ENCODE data around the gene BCL11B. TPM values are rescaled to one million over a fixed set of nuclear protein-coding genes. Genes with fewer than 3 reads are reported as not detected.

Gene BCL11B
- total and polyA plus RNA-seq, 2 donors: 0.27 to 1.3 TPM

DNA sequence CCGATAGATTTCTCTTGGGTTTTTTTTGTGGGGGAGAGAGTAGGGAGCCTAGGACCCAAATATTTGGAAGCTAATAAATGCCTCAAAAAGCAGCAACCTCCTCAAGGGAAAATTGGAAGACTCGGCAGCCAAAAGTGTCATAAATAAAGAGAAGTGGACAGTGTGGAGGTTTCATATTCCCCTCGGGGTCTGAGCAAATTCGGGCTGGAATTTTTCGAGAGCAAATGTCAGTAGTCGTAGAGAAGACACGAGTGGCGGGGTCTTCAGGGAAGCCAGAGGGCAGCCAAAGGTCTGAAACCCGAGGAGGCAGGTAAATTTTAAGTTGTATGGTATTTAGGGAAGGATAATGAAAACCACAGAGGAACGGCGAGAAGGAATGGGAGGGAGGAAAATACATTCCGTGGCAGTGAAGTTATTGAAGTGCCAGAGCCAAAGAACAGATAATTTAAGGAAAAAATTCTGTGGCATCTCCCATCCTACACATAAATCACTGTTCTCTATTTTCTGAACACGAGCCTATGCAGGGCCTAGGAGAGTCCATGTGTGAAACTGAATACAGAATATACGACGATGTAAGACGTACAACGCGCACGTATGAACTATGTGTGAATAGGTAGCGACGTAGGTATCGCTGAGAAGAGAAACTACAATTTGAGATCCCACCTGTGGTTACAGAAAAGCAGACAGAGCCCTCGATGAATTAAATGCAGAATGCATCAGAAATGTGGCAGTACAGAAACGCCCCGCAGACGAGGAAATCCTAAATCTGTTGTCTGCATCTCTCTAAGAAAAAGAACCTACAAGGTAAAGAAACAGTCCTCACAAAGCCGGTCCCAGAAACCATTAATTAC is 12.9 kb downstream of the BCL11B start:
- Histone ChIP-seq H3K4me3 (ENCODE audit: low read depth, low read length) (no peak overlapping the region), H3K36me3 (ENCODE audit: insufficient read depth) (no peaks in the 10 kb centered on the region), H3K27ac (ENCODE audit: low read depth) (no peak overlapping the region), H3K4me1 (ENCODE audit: insufficient read depth) (no peaks in the 10 kb centered on the region)
- DNase-seq (ENCODE audit: extremely low spot score): no peak
- WGBS: 65% methylated on average over 27 of the region's 27 CpGs

- 26% methylated on average over 8 of the region's 8 CpGs for WGBS
- Histone ChIP-seq H3K4me3 (ENCODE audit: low read depth, low read length) (no peak overlapping the region), H3K4me1 (ENCODE audit: insufficient read depth) (no peaks in the 10 kb centered on the region), H3K27ac (ENCODE audit: low read depth) (no peak overlapping the region), H3K36me3 (ENCODE audit: insufficient read depth) (no peaks in the 10 kb centered on the region)
- no peak for DNase-seq (ENCODE audit: extremely low spot score)
Observed at GRCh38 chr14:99258341-99258861, 13.6 kb downstream of the BCL11B start.

GRCh38 chr14:99257673-99258221 is 14.2 kb downstream of the BCL11B start:
- H3K4me3 ChIP-seq (ENCODE audit: low read depth, low read length): no peak overlapping the region
- no peak overlapping the region for H3K27ac ChIP-seq (ENCODE audit: low read depth)
- WGBS: 76% methylated on average over 16 of the region's 16 CpGs

DNA sequence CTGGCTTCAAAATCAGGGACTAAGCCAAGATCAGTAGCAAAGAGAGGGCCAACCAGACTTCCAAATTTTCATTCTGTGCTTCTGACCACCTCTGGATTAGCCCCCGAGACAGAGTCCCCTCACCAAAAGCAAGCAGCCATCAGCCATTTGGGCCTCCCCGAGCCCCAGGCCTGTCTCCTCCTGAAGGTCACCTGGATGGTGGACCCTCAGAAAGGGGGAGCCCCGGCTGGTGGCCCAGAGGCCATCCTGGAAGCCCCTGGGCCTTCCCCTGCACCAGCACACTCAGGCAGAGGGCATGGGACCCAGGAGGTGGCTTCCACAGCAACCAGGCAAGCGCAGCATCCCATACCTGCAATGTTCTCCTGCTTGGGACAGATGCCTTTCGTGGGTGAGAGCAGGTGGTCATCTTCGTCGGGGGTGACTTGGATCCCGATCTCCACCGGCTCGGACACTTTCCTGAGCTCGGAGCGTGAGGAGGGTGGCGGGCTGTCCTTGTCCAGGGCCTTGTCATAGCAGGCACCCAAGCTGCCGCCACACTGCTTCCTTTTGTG is 14.8 kb downstream of the BCL11B start:
- WGBS: 93% methylated on average over 14 of the region's 14 CpGs
- no peak overlapping the region for H3K4me3 ChIP-seq (ENCODE audit: low read depth, low read length)

More at GRCh38 chr14:99257673-99258221, 14.2 kb downstream of the BCL11B start:
- no peak for DNase-seq (ENCODE audit: extremely low spot score)
- Histone ChIP-seq H3K4me1 (ENCODE audit: insufficient read depth) (no peaks in the 10 kb centered on the region), H3K36me3 (ENCODE audit: insufficient read depth) (no peaks in the 10 kb centered on the region)

DNA sequence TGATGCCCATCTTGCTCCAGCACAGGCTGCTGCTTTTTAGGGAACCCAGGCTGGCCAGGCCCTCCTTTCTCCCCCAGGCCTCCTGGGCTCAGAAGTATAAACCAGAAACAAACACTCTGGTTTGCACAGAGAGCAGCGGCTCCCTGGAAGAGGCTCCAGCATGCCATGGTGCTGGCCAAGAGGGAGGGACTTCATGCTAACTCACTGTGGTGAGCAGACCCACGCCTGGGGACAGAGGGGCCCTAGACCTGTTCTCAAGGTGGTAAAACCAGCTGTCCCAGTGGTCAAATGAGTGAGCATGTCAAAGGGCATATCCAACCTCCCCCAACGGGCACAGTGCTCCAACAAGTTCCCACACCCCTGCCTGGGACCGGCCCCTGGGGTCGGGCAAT is 15.5 kb downstream of the BCL11B start:
- no peak overlapping the region for H3K27ac ChIP-seq (ENCODE audit: low read depth)
- DNase-seq (ENCODE audit: extremely low spot score): no peak
- WGBS: 77% methylated on average over 5 of the region's 5 CpGs
- no peaks in the 10 kb centered on the region for H3K4me1 ChIP-seq (ENCODE audit: insufficient read depth)
- H3K36me3 ChIP-seq (ENCODE audit: insufficient read depth): no peaks in the 10 kb centered on the region
- no peak overlapping the region for H3K4me3 ChIP-seq (ENCODE audit: low read depth, low read length)

More for the DNA sequence above, 14.8 kb downstream of the BCL11B start:
- Histone ChIP-seq H3K27ac (ENCODE audit: low read depth) (no peak overlapping the region), H3K36me3 (ENCODE audit: insufficient read depth) (no peaks in the 10 kb centered on the region), H3K4me1 (ENCODE audit: insufficient read depth) (no peaks in the 10 kb centered on the region)
- no peak for DNase-seq (ENCODE audit: extremely low spot score)

- WGBS: 81% methylated on average over 19 of the region's 19 CpGs
- Histone ChIP-seq H3K4me1 (ENCODE audit: insufficient read depth) (no peaks in the 10 kb centered on the region), H3K36me3 (ENCODE audit: insufficient read depth) (no peaks in the 10 kb centered on the region)
Observed at GRCh38 chr14:99255621-99256482, 16.1 kb downstream of the BCL11B start.

DNA sequence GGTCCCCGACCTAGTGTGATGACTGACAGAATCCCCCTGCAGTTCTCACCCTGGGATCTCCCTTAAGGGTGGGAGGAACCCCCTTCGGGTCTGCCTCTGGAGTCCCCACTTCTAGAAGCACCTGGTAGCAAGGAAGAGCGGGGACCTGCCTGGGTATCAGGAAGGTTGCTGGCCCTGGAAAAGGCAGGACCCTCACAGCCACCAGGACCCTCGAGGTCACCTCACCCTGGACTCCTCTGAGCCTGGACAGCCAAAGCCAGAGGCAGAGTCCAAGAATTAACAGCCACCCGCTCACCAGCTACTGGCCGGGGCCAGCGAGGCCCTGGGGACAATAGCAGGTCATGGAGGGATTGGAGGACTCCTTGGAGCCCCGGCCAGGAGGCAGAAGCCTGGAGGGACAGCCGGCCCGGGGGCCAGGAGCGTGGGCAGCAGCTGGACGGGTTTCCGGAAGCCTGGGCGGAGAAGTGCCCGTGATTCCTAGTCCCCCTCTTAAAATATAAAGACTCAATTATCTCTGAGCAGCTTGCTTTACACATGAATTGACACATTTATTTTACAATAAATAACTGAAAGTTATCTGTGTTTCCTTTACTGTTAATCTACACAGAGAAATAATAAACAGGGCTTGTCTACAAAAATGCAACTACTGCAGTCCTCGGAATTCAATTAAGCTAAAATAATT is 17.5 kb downstream of the BCL11B start:
- no peaks in the 10 kb centered on the region for H3K36me3 ChIP-seq (ENCODE audit: insufficient read depth)
- 61% methylated on average over 16 of the region's 16 CpGs for WGBS
- H3K27ac ChIP-seq (ENCODE audit: low read depth): no peak overlapping the region
- no peak for DNase-seq (ENCODE audit: extremely low spot score)
- no peaks in the 10 kb centered on the region for H3K4me1 ChIP-seq (ENCODE audit: insufficient read depth)
- H3K4me3 ChIP-seq (ENCODE audit: low read depth, low read length): no peak overlapping the region

More at GRCh38 chr14:99255621-99256482, 16.1 kb downstream of the BCL11B start:
- no peak overlapping the region for H3K4me3 ChIP-seq (ENCODE audit: low read depth, low read length)
- no peak overlapping the region for H3K27ac ChIP-seq (ENCODE audit: low read depth)
- DNase-seq (ENCODE audit: extremely low spot score): no peak

- Histone ChIP-seq H3K4me1 (ENCODE audit: insufficient read depth) (no peaks in the 10 kb centered on the region), H3K36me3 (ENCODE audit: insufficient read depth) (no peaks in the 10 kb centered on the region), H3K4me3 (ENCODE audit: low read depth, low read length) (no peak overlapping the region), H3K27ac (ENCODE audit: low read depth) (no peak overlapping the region)
- 80% methylated on average over 7 of the region's 7 CpGs for WGBS
- DNase-seq (ENCODE audit: extremely low spot score): no peak
Observed at GRCh38 chr14:99253890-99254289, 18.1 kb downstream of the BCL11B start.

DNA sequence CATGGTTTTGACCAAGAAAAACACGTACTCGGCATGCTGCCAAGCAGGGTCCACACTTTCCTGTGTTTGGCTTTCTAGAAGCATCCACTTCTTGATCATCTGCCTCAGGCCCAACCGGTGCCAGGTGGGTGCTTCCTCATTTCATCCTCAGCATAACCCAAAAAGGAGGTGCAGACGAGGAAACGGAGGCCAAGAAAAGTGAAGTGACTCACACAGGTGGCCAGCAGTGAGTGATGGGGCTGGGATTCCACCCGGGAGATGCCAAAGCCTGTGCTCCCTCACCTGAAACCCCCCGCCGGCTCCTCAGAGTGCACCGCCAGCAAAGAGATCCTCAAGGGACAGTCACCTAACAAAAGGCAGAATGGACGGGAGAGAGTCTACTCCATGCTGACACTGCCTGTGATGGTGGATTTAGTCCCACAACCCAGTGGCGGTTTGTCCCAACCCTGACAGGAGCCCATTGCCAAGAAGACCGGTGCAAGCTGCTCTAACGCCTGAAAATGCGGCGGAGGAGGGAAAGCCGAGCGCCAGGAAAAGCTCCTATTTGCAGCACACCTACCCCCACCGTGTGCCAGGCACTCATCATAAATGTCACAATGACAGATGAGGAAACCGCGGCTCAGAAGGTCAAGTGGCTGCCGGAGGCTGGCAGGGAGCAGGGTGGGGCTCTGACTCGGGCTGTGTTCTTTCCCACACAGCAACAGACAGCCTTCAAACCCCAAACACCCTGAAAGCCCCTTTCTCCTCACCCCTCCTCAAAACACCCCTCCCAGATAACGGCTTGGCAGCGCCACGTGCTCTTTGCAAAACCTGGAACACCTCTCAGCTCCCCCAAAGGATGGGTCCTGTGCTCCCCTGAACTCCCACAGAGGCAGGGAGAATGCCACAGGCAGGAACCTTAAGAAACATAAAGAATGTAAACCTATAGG is 18.8 kb downstream of the BCL11B start:
- 64% methylated on average over 25 of the region's 25 CpGs for WGBS
- no peak for DNase-seq (ENCODE audit: extremely low spot score)
- H3K4me1 ChIP-seq (ENCODE audit: insufficient read depth): peaks cover under 1% of the 10 kb centered on the region
- no peak overlapping the region for H3K27ac ChIP-seq (ENCODE audit: low read depth)
- H3K36me3 ChIP-seq (ENCODE audit: insufficient read depth): no peaks in the 10 kb centered on the region
- H3K4me3 ChIP-seq (ENCODE audit: low read depth, low read length): no peak overlapping the region

DNA sequence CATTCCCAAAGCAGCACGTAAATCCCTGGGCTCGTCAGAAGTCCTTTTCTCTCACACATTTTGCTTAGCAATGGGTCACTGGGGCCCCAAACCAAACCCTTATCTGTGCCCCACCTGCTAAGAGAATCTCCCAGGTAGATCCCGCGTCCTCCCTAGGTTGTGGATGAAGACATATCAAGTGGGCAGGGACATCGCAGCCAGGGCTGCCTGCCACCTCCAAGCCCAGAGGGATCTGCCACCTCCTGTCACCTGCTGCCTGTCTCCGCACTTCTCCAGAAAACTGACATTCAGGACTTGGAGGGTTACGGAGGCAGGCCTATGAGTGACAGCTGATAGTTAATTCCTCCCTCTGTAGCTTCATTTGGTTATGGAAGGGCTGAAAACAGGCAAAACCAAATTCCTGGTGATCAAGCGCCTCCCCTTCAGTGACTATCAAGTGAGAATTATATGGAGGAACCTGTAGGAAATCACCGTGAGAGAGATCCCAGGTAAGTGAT is 19.5 kb downstream of the BCL11B start:
- H3K36me3 ChIP-seq (ENCODE audit: insufficient read depth): no peaks in the 10 kb centered on the region
- WGBS: 82% methylated on average over 9 of the region's 9 CpGs
- no peak overlapping the region for H3K27ac ChIP-seq (ENCODE audit: low read depth)
- no peak overlapping the region for H3K4me3 ChIP-seq (ENCODE audit: low read depth, low read length)
- DNase-seq (ENCODE audit: extremely low spot score): no peak
- peaks cover 2% of the 10 kb centered on the region for H3K4me1 ChIP-seq (ENCODE audit: insufficient read depth)

DNA sequence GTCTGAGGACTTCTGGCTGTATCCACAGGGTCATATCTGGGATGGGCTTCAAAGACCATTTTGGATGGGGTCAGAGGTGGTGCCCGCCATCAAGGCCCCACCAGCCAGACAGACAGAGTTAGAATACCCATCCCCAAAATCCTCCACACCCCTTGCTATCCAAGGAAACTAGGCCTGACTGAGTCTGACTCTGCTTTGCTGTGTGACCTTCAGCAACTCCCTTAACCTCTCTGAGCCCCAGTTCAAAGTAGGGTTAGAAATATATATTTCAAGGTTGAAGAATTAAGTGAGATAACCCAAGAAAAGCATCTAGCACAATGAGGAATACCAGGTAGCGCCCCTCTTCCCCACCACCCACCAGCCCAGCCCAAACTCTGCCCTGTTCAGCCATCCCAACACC is 20.3 kb downstream of the BCL11B start:
- H3K27ac ChIP-seq (ENCODE audit: low read depth): no peak overlapping the region
- WGBS: 87% methylated on average over 2 of the region's 2 CpGs
- H3K4me1 ChIP-seq (ENCODE audit: insufficient read depth): peaks cover 2% of the 10 kb centered on the region
- no peaks in the 10 kb centered on the region for H3K36me3 ChIP-seq (ENCODE audit: insufficient read depth)
- no peak for DNase-seq (ENCODE audit: extremely low spot score)
- no peak overlapping the region for H3K4me3 ChIP-seq (ENCODE audit: low read depth, low read length)

- WGBS: 78% methylated on average over 5 of the region's 5 CpGs
- peaks cover 2% of the 10 kb centered on the region for H3K4me1 ChIP-seq (ENCODE audit: insufficient read depth)
- no peaks in the 10 kb centered on the region for H3K36me3 ChIP-seq (ENCODE audit: insufficient read depth)
- no peak overlapping the region for H3K4me3 ChIP-seq (ENCODE audit: low read depth, low read length)
- H3K27ac ChIP-seq (ENCODE audit: low read depth): no peak overlapping the region
- DNase-seq (ENCODE audit: extremely low spot score): no peak
Observed at GRCh38 chr14:99250636-99251208, 21.3 kb downstream of the BCL11B start.
